Left lung (tissue), 10 donors: ENCODE measurements around the gene EHBP1. TPM values are rescaled to one million over a fixed set of nuclear protein-coding genes. Genes with fewer than 3 reads are reported as not detected.

Experiments
- ATAC-seq: fragments of 200-7000 bp; cut with Tn5 transposase; one replicate; pipeline ENCODE4 v1.9.1; 2020; ENCODE audit warnings: moderate library complexity
- DNase-seq, 4 donors: peaks; one replicate each; pipeline ENCODE4 v3.0.0-alpha.2; 2013 to 2020
- H3K27ac ChIP-seq, 2 donors: fragments of 200-600 bp; sonication (generic) in 1 of 2; one replicate each; pipeline versions ENCODE4 v1.5.0 to v1.8.0; 2020 to 2021
- H3K27me3 ChIP-seq, 2 donors: fragments of 200-600 bp; sonication (generic) in 1 of 2; one replicate each; pipeline versions ENCODE4 v1.5.0 to v1.8.0; 2020 to 2021
- H3K36me3 ChIP-seq, 2 donors: fragments of 200-600 bp; sonication (generic) in 1 of 2; one replicate each; pipeline versions ENCODE4 v1.5.0 to v1.8.0; 2020 to 2021
- H3K4me1 ChIP-seq, 2 donors: fragments of 200-600 bp; one replicate each; pipeline ENCODE4 v1.8.0; 2021
- H3K4me3 ChIP-seq, 2 donors: fragments of 200-600 bp; sonication (generic) in 1 of 2; one replicate each; pipeline versions ENCODE4 v1.5.0 to v1.8.0; 2020 to 2021; ENCODE audit warnings: mild to moderate bottlenecking in 1 of 2
- H3K9me3 ChIP-seq, 2 donors: fragments of 200-600 bp; sonication (generic) in 1 of 2; one replicate each; pipeline versions ENCODE4 v1.5.0 to v1.8.0; 2020 to 2021
- CTCF ChIP-seq, 2 donors: fragments of 200-600 bp; sonication (generic) in 1 of 2; IDR thresholded peaks; one replicate each; pipeline versions ENCODE4 v1.5.0 to v1.8.0; 2021; ENCODE audit warnings: antibody characterized with exemption in 2 of 2
- intact Hi-C, 2 donors: fragments of 100-400 bp; cut with DNase I; formaldehyde crosslinking; loops; one replicate each; pipeline versions ENCODE4 v1.11.2 to v1.14.2; 2022
- polyA plus RNA-seq, 6 donors: library from polyadenylated mRNA; unstranded; fragments of 120-200 nt; gene quantifications; one replicate each; pipeline ENCODE4 v1.2.1, GENCODE V29; 2013; ENCODE audit not compliant: insufficient read length in 6 of 6
- total RNA-seq, 2 donors: library from RNA; stranded (reverse); fragmentation: NEBNext Ultra II Directional; extraction: Animal tissue kit (Norgen Biotek cat#: 25700); gene quantifications; one replicate each; pipeline ENCODE4 v1.2.1, GENCODE V29; 2021
- donor health status: DM: no; HTN: yes; CAD: no.
- donor health status: DM: no; HTN: no; CAD: no.

Gene EHBP1
- total and polyA plus RNA-seq, 8 donors: 35.4 to 48.9 (median 38.9) TPM

GRCh38 chr2:63056107-63057050 is 350.9 kb downstream of the EHBP1 start:
- H3K4me3 ChIP-seq: no peak overlapping the region
- intact Hi-C loops: no loop called here
- peaks cover 28 to 74% of the 10 kb centered on the region in 2 donors for H3K4me1 ChIP-seq
- no peaks in the 10 kb centered on the region for H3K36me3 ChIP-seq
- no peak overlapping the region for H3K27ac ChIP-seq
- H3K9me3 ChIP-seq: no peaks in the 10 kb centered on the region
- no peak for TF ChIP-seq CTCF (IDR thresholded peaks at IDR 0.05)
- ATAC-seq: peak; percentile 26
- DNase-seq: peak in 1 of 4 donors; percentile 45
- peaks cover 99 to 100% of the 10 kb centered on the region in 2 donors for H3K27me3 ChIP-seq

GRCh38 chr2:63057249-63058143 is 352.0 kb downstream of the EHBP1 start:
- Histone ChIP-seq H3K4me3 (no peak overlapping the region), H3K4me1 (peaks cover 28 to 67% of the 10 kb centered on the region in 2 donors), H3K27ac (no peak overlapping the region), H3K36me3 (no peaks in the 10 kb centered on the region), H3K9me3 (no peaks in the 10 kb centered on the region), H3K27me3 (peaks cover 99 to 100% of the 10 kb centered on the region in 2 donors)
- TF ChIP-seq CTCF (IDR thresholded peaks at IDR 0.05): no peak
- DNase-seq: no peak
- intact Hi-C loops: no loop called here
- ATAC-seq: no peak

GRCh38 chr2:63058144-63058920 is 352.8 kb downstream of the EHBP1 start:
- no peak overlapping the region for H3K4me3 ChIP-seq
- H3K27me3 ChIP-seq: peaks cover 100% of the 10 kb centered on the region in 2 donors
- DNase-seq (peak in 2 of 4 donors; percentile 38 to 68), ATAC-seq (no peak)
- no peak for TF ChIP-seq CTCF (IDR thresholded peaks at IDR 0.05)
- intact Hi-C loops: no loop called here
- no peaks in the 10 kb centered on the region for H3K9me3 ChIP-seq
- H3K27ac ChIP-seq: no peak overlapping the region
- H3K4me1 ChIP-seq: peaks cover 28 to 60% of the 10 kb centered on the region in 2 donors
- no peaks in the 10 kb centered on the region for H3K36me3 ChIP-seq

GRCh38 chr2:63058921-63059792 is 353.6 kb downstream of the EHBP1 start:
- no peak overlapping the region for H3K4me3 ChIP-seq
- peak in 1 of 4 donors; percentile 31 for DNase-seq
- TF ChIP-seq CTCF (IDR thresholded peaks at IDR 0.05): no peak

More at GRCh38 chr2:63058921-63059792, 353.6 kb downstream of the EHBP1 start:
- intact Hi-C loops: no loop called here
- Histone ChIP-seq H3K36me3 (no peaks in the 10 kb centered on the region), H3K4me1 (peaks cover 24 to 52% of the 10 kb centered on the region in 2 donors), H3K27ac (no peak overlapping the region), H3K9me3 (no peaks in the 10 kb centered on the region), H3K27me3 (peaks cover 100% of the 10 kb centered on the region in 2 donors)
- peak; percentile 20 for ATAC-seq
